ENCODE measurements around the gene CD109.
"Not testable (repeated sequence)": the region's sequence is repeated elsewhere in the genome, so short reads cannot be mapped to it uniquely, and the experiment has no call there.

The CD109 gene

GRCh38 chr6:73797861-73798260, 101.9 kb downstream of the CD109 start:
- DNase-seq = no peak

GRCh38 chr6:73798592-73798991, 102.6 kb downstream of the CD109 start:
- DNase-seq = no peak

- DNase-seq = no peak
Measured at GRCh38 chr6:73800997-73801396, 105.0 kb downstream of the CD109 start.

- no peak for DNase-seq
Measured at GRCh38 chr6:73801652-73802268, 105.8 kb downstream of the CD109 start.

- DNase-seq = no peak
Measured at GRCh38 chr6:73802366-73802765, 106.4 kb downstream of the CD109 start.

GRCh38 chr6:73803562-73804241, 107.7 kb downstream of the CD109 start:
- no peak for DNase-seq

GRCh38 chr6:73805221-73805620, 109.2 kb downstream of the CD109 start:
- not testable (repeated sequence) for DNase-seq

GRCh38 chr6:73805982-73806381, 110.0 kb downstream of the CD109 start:
- DNase-seq = not testable (repeated sequence)

- no peak for DNase-seq
Measured at GRCh38 chr6:73811706-73812105, 115.7 kb downstream of the CD109 start.

GRCh38 chr6:73817253-73817652, 121.2 kb downstream of the CD109 start:
- no peak for DNase-seq

GRCh38 chr6:73823046-73823735, 127.2 kb downstream of the CD109 start:
- DNase-seq = no peak

GRCh38 chr6:73823832-73824231, 127.8 kb downstream of the CD109 start:
- no peak for DNase-seq

GRCh38 chr6:73826571-73826970, 130.6 kb downstream of the CD109 start:
- DNase-seq = no peak

- no peak for DNase-seq
Measured at GRCh38 chr6:73830119-73830518, 134.1 kb downstream of the CD109 start.

- no peak for DNase-seq
Measured at GRCh38 chr6:73832313-73832712, 136.3 kb downstream of the CD109 start.

- DNase-seq = not testable (repeated sequence)
Measured at GRCh38 chr6:73844696-73845095, 148.7 kb downstream of the CD109 start.

- DNase-seq = not testable (repeated sequence)
Measured at GRCh38 chr6:73851048-73851447, 155.0 kb downstream of the CD109 start.

GRCh38 chr6:73854998-73855718, 159.2 kb downstream of the CD109 start:
- peak in 1 of 2 donors; percentile 62 for DNase-seq

- DNase-seq = no peak
Measured at GRCh38 chr6:73857341-73857890, 161.4 kb downstream of the CD109 start.

GRCh38 chr6:73858376-73858775, 162.4 kb downstream of the CD109 start:
- no peak for DNase-seq

GRCh38 chr6:73860303-73860702, 164.3 kb downstream of the CD109 start:
- DNase-seq = no peak

GRCh38 chr6:73866305-73866704, 170.3 kb downstream of the CD109 start:
- no peak for DNase-seq

GRCh38 chr6:73867411-73867810, 171.4 kb downstream of the CD109 start:
- no peak for DNase-seq

Measured in CD4-positive, alpha-beta T cell treated with Interleukin-1 beta for 1 hour (primary cell).